DMS53 treated with DMSO at 0.1 percent for 48 hours (cell line): ENCODE measurements around the gene IRX6.

ENCODE experiments used
- DNase-seq: peaks from one replicate; lab custom pipeline; 2025; ENCODE audit not compliant: unreplicated experiment; lab: John Stamatoyannopoulos, UW

Gene IRX6

DNA sequence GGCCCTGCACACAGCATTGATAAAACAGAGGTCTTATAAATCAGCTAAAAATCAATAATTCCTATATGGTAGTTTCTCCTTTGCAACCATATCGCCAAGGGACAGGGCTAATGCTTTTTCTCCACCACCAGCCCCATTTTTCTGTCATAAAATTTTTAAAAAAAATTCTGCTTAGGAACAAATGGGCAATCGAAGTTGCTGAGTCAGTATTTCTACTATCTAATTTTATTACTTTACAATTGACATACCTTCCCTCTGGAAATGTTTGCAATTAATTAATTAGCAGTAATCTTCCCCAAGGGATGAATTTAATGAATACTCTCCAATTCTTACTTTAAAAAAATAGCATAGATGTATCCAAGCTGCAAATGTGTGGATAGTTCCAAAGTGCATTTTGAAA is 1.7 kb upstream of the IRX6 start:
- DNase-seq: no peak

DNA sequence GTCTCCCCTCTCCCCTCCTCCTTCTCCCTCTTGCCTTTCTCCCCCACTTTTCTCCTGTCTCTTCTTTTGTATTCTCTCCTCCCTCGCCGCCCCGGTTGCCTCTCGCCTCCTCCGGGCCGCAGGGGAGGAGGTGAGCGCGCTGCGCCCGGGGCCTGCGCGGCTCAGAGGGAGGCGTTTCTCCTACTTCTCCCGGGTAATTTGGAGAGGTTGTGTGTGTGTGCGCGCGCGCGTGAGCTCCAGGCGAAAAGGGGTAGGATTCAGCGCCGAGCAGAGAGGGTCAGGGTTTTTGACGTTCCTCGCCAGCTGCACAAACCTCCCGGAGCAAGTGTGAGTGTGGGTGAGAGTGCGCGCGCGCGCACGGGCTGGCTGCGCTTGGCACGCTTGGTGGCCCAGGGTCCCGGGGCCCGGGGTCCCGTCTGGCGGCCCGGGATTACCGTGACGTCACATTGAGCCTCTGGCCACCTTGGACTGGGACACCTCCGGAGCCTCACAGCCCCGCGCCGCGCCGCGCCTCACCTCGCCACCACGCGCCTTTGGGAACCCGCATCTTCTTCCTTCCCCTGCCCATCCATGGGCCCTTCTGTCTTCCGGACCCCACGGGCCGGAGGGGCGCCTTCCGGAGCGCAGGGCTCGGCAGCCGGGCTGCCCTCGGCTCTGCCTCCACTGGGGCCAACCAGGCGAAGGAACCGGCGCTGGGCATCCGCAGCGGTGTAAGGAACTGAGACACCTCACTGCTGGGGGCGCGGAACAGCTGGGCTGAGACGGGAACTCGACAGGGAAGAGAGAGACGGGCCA is 479 bp downstream of the IRX6 start:
- no peak for DNase-seq

DNA sequence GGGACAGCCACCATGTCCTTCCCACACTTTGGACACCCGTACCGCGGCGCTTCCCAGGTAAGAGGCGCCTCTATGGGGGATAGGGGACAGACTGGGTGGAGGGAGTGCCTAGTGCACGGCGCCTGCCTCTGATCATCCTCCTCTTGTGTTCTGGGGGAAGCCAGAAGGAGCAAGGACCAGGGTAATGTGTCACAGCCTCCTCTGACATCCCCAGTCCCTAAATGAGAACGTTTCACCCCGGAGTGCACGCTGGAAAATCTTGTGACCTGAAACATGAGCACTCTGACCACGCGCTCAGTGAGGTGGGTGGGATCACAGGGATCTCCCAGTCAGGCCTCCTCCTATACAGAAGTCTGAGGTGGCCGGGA is 1.1 kb downstream of the IRX6 start:
- no peak for DNase-seq

DNA sequence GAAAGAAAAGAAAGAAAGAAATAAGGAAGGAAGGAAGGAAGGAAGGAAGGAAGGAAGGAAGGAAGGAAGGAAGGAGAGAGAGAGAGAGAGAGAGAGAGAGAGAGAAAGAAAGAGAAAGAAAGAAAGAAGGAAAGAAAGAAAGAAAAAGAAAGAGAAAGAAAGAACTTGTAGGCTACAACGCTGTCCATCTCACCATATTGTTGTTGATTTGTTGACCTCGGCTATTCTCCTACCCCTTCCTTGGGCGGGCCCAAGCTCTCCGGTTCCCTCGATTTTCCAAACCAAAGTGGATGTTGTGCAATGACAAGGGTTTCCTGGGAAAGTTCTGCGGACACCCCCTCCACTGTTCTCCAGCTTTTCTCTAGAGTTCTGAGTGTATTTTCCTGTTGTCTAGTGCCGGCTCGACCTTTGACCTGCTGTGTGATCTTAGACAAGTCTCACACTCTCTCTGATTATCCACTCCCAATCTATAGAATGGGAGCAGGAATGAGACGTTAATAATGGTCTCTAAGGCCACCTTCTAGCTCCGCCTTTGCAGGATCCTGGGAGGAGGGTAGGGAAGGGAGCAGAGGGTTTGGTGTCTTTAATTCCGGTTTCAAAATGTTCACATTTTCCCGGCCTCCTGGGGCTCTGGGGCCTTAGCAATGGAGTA is 1.6 kb downstream of the IRX6 start:
- no peak for DNase-seq

DNA sequence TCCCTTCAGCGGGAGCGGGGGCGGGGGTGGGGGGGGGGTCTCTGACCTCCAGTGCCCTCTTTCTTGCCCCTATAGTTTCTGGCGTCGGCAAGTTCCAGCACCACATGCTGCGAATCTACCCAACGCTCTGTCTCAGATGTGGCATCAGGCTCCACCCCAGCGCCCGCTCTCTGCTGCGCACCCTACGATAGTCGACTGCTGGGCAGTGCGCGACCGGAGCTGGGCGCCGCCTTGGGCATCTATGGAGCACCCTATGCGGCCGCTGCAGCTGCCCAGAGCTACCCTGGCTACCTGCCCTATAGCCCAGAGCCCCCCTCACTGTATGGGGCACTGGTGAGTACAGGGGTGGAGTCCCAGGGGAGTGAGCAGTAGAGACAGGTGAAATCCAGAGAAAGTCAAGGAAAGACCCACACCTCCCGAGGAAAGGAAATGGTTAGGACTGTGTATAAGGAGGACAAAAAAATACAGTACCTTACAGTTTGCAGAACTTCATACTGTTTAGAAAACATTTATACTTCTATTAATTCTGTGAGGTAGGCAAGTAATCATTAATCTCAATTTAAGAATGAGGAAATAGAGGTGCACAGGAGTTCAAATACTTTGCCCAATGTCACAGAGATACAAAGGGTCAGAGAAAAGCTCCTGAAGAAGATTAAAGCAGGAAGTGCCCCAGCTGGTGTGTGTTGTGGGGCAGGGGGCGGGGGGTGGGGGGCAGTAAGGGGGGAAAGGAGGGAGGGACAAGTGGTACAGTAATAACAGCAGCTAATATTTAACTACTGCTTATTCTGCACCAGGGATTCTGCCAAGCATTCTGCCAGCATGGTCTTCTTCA is 2.5 kb downstream of the IRX6 start:
- DNase-seq: no peak

DNA sequence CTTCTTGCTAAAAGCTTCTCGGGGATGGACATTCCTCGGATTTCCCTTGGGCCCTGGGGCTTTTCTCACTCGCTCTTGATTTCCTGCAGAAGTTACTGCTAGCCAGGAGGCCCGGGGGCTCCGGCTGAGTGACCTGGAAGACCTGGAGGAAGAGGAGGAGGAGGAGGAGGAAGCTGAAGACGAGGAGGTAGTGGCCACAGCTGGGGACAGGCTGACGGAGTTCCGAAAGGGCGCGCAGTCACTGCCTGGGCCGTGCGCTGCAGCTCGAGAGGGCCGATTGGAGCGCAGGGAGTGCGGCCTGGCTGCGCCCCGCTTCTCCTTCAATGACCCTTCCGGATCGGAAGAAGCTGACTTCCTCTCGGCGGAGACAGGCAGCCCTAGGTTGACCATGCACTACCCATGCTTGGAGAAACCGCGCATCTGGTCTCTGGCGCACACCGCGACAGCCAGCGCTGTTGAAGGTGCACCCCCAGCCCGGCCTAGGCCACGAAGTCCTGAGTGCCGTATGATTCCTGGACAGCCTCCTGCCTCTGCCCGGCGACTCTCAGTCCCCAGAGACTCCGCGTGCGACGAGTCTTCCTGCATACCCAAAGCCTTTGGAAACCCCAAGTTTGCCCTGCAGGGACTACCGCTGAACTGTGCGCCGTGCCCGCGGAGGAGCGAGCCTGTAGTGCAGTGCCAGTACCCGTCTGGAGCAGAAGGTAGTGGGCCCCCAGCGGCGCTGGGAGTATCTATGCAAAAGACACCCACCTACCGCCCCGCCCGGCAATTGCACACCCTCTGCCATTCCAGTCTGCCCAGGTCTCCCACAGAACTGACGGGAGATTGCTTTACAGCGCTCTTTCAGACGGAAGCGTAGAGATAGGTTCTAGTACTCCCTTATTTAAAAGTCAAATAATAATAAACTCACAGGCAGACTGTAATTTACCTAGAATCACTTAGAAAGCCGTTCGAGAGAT is 4.9 kb downstream of the IRX6 start:
- no peak for DNase-seq

DNA sequence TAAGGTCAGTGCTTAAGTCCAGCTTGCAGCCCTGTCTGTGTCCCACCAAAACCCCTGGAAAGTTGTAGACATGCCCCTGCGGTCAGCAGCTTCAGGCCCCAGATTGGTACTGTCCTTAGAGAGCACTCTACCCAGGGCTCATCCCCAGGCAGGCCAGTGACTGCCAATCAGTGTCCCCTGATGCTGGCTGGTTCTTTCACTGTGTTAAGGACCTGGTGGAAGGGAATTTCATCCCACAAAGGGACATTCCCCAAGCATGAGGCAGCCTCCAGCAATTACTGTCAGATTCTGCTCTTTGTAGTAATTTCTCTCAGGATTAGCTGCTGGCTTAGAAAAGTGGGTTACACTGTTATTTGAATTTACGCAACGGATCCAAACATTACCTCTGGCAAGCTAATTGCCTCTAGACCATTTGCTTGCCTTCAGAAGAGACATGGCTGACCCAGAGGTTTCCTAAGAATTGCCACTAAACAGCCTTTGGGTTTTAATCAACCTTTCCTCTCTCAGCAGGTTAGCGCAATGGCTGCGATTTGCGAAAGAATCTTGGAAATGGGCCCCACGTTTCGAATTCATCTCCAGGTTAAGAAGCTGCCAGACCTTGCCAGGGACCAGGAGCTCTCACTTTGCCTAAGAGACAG is 5.9 kb downstream of the IRX6 start:
- no peak for DNase-seq

DNA sequence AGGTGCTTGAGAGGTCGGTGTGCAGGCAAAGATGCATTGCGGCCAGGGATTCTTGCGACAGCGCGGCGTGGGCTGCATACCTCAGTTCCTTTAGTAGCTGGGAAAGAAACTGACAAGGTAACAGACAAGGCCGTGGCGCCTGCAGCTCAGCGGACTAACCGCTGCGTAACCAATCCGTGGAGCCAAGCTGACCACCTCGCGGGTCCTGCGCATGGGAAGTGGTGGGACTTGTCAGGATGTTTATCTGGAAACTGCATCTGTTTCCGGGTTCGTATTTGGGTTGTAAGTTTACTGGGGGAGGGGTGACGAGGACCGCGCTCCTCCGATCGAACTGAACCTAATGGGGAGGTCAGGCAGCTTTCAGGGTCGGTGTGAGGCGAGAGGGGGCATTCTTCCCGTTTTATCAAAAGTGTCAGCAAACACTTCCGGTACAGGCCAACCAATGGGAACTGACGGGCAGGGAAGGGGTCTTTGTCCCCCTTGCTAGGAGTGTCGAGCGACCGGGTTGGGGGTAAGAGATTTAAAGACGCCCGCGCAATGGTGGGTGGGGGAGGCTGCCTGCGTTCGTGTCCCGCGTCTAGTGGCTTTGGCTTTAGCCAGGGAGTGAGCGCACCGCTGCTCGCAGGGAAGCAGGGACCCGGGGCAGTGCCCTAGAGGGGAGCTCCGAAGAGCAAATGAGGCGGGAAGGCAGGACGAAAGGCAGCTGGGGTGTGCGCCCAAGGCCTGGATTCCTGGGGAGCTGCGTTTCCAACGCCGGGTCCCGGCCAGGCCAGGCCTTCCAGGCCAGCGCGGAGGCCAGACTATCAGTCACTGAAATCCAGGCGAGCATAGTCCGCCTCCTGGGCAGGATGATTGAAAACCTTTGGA is 7.0 kb downstream of the IRX6 start:
- DNase-seq: no peak

DNA sequence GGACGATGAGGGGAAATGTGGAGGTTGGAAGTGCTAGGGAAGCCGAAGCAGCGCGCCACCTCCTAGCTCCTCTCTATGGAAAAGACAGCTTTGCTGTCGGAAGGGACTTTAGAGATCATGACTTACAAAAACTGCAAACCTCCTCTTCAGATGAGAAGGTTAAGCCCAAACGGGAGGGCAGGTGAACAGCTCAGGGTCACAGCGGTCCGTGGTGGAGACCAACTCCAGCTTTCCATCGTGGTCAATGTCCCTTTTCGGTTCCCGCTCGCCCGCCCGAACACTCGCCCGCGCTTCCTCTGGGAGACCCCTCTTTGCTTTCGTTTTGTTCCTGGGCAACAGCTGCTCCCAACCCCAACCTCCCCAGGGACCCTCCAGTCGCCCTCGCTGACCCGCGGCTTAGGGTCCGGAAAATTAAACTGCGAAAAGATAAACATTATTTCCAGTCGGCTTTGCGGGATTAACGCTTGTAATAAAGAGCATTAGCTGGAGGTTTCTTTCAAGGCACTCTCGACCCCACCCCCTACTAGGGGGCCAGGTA is 7.7 kb downstream of the IRX6 start:
- DNase-seq: no peak

DNA sequence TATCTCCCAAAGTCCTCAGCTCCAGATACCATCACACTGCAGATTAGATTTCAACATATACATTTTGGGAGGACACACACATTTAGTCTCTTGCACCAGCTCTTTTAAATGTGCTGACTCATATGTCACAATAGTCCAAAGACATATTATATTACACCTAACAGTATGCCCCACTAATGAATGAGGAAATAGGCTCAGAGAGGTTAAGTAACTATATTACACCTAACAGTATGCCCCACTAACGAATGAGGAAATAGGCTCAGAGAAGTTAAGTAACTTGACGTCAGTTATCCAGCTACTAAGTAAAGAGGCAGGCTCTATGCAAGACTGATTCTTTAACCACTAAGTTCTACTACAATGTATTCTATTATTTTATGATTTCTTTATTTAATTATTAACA is 9.7 kb downstream of the IRX6 start:
- no peak for DNase-seq

DNA sequence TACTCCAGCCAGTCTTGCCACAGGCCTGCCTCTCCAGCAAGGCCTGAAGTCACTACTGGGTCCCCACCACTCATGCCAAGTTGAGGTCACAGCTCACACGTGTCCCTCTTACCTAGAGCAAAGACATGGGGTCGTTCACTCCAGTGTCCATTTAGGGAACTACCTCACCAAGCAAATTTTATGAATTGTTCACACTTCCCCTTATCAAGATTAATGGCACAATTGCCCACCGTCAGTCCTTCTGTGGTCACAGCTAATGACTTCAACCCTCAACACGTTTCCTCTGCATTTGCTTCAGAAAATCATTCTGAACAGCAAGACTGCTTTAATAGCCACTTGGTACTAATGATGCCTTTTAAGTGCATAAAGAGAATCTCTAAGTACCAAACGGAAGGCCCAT is 14.6 kb downstream of the IRX6 start:
- no peak for DNase-seq

DNA sequence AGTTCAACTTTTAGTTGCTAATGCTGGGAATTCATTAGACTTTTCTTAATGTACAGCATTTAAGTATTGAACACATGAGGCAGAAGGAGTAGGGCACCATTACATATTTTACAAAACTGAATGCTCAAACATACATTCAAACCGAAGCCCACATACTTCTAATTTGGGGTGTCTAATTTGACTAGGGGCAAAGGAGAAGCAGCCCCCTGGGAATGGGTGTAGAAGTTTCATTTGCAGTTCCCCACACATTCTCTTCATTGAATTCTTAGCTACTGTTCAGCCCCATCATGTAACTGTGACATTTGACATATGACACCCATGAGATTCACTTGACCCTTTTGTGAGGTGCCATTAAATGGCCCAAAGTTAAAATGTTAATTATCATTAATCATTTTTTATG is 16.4 kb downstream of the IRX6 start:
- DNase-seq: no peak

DNA sequence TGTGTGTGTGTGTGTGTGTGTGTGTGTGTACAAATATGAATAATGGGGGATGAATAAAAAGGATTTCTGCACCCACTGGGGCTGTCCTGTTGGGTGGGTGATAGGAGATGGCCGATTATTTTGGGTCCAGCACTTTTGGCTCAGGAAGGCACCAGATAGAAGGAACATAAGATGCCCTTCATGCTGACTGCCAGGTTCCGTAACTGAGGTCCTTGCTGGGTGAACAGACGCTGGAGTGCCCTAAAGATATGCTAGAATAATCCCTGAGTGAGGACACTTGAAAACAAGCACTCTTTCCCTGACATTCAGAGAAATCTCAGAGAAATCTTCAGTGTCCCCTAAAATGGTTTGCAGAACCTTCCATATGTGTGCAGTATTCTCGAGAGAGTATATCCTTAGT is 17.7 kb downstream of the IRX6 start:
- DNase-seq: no peak

DNA sequence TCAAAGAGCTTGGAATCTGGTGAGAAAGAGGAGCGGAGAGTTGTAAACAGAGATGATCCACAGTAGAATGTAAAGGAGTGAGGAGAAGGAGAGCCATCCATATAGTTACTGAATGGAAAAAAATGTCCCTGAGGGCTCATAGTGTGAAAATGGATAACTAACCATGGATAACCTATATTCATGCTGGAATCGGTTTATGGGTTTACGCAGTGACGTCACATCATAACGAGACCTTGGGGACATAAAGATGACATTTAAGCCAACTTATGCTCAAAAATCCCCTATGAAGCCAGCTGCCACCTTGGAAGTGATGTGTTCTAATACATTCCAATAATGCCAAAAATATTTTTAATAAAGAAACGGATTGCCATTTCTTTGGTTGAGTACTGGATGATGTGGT is 22.5 kb downstream of the IRX6 start:
- DNase-seq: no peak

DNA sequence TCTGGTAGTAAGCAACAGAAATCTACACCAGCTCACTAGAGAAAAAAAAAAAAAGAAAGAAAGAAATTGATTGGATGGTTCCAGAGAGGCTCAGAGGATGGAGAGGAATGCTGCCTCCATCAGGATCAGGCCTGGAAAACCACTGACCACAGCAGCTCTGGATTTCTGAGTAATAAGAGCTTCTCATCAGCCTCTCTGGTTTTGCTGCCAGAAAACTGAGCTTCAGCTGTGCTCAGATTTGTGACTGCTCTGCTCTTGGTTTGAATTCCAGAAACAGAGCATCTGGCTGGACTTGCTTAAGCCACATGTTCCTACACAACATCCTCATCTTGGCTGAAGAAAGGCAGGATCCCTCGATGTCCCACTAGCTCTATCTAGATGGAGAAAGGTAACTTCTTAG is 25.9 kb downstream of the IRX6 start:
- DNase-seq: no peak

DNA sequence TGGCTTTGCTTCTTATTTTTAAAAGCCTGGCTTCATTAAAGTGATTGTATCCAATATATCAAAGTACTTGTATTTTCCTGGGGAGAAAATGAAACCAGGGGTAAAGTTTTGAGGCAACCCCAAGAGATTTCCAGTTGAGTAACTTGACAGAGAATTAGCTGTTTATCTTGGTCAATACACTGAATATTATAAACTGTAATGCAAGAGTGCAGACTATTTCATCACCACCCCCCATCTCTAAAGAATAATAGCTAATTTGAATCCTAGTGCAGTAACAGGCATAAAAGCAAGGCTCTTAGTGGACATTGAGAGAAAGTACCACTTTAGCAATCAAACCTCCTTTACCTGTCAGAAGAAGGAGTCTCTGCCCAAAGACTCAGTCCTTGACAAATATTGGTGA is 27.0 kb downstream of the IRX6 start:
- no peak for DNase-seq

DNA sequence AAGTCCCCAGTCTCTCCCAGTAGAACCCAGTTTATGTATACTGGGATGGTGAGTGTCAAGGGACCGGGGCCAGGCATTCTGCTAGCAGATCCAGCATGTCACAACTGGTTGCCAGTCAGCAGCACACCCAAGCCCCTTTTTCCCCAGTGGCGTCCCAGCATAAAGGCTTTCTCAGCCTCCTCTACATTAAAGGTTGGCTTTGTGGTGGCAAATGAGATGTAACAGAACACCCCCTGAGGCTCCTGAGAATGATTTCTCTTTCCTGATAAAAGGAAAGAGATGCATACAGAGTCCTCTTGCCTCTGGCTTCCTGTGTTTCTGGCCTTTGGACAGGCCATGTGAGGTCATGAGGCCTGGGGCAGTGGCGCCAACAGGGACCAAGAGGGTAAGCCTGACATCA is 27.9 kb downstream of the IRX6 start:
- DNase-seq: no peak

DNA sequence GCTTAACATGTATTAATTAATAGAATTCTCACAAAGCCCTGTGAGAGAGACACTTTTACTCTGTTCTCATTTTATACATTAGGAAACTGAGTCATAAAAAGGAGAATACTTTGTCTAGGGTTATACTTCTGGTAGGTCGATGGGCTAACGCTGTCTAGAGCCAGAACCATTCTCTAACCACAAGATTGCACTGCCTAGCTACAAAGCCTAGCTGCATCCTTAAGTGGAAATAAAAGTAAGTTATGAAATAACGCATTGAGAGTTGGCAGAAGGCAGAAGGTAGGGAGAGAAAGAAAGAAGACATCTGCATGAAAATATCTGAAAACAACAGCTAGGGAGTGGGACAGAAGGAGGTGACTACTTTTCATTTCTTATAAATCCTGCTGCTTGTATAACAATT is 33.2 kb downstream of the IRX6 start:
- DNase-seq: no peak

DNA sequence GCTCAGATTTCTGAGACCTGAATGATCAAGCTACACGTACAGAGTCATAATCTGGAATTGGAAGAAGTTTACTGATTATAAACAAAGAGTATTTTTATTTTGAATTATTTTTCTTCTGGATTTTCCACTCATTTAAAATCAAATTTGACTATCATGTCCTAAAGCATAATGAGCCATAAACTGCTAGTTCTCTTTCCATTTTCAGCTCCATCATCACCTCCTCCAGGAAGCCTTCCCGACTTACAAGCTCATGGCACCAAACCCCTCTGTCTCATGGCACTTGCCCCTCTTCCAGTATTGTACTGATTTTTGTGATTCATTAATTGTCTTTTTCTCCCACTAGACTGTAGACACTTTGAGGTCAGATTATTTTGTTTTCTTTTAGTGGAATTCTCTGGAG is 35.9 kb downstream of the IRX6 start:
- DNase-seq: no peak
